ENCODE results near the gene NOX3. TPM values are rescaled to one million over a fixed set of nuclear protein-coding genes. Genes with fewer than 3 reads are reported as not detected.

Gene NOX3
- total RNA-seq, 2 experiments from 2014 or later = not detected

- Mint-ChIP-seq H3K36me3 (ENCODE audit: low read depth) (no peaks in the 10 kb centered on the region), H3K9me3 (no peaks in the 10 kb centered on the region), H3K4me1 (ENCODE audit: low read depth) (peaks cover 23% of the 10 kb centered on the region), H3K27ac (no peak overlapping the region), H3K27me3 (peaks cover 2% of the 10 kb centered on the region), H3K4me3 (no peak overlapping the region)
- ChIA-PET POLR2A (no interaction called here), CTCF (no interaction called here)
- intact Hi-C loops (cut with micrococcal nuclease) = no loop called here
- no peak for TF ChIP-seq CTCF (IDR thresholded peaks at IDR 0.05)
- DNase-seq = no peak
- no peak for ATAC-seq
Observed at GRCh38 chr6:155441112-155441465, 14.6 kb downstream of the NOX3 start.

GRCh38 chr6:155440398-155441111, 15.1 kb downstream of the NOX3 start:
- H3K9me3 Mint-ChIP-seq = no peaks in the 10 kb centered on the region
- H3K27ac Mint-ChIP-seq = no peak overlapping the region
- peaks cover 2% of the 10 kb centered on the region for H3K27me3 Mint-ChIP-seq
- H3K4me1 Mint-ChIP-seq (ENCODE audit: low read depth) = peaks cover 22% of the 10 kb centered on the region
- POLR2A ChIA-PET = no interaction called here
- no peak overlapping the region for H3K4me3 Mint-ChIP-seq
- CTCF ChIA-PET = no interaction called here
- DNase-seq = no peak
- intact Hi-C loops (cut with micrococcal nuclease) = no loop called here
- ATAC-seq = no peak
- TF ChIP-seq CTCF (IDR thresholded peaks at IDR 0.05) = no peak
- H3K36me3 Mint-ChIP-seq (ENCODE audit: low read depth) = no peaks in the 10 kb centered on the region

GRCh38 chr6:155439376-155439775, 16.3 kb downstream of the NOX3 start:
- CTCF ChIA-PET = no interaction called here

GRCh38 chr6:155436981-155437749, 18.5 kb downstream of the NOX3 start:
- H3K9me3 Mint-ChIP-seq = no peaks in the 10 kb centered on the region
- TF ChIP-seq CTCF (IDR thresholded peaks at IDR 0.05) = no peak
- no peaks in the 10 kb centered on the region for H3K27me3 Mint-ChIP-seq
- H3K27ac Mint-ChIP-seq = no peak overlapping the region
- POLR2A ChIA-PET = no interaction called here
- no peak overlapping the region for H3K4me3 Mint-ChIP-seq
- ATAC-seq (no peak), DNase-seq (no peak)
- CTCF ChIA-PET = no interaction called here
- H3K4me1 Mint-ChIP-seq (ENCODE audit: low read depth) = peaks cover 5% of the 10 kb centered on the region
- H3K36me3 Mint-ChIP-seq (ENCODE audit: low read depth) = no peaks in the 10 kb centered on the region
- intact Hi-C loops (cut with micrococcal nuclease) = no loop called here

More at GRCh38 chr6:155439376-155439775, 16.3 kb downstream of the NOX3 start:
- ATAC-seq = no peak
- Mint-ChIP-seq H3K27ac (no peak overlapping the region), H3K4me1 (ENCODE audit: low read depth) (peaks cover 10% of the 10 kb centered on the region), H3K27me3 (peaks cover 2% of the 10 kb centered on the region), H3K4me3 (no peak overlapping the region), H3K9me3 (no peaks in the 10 kb centered on the region), H3K36me3 (ENCODE audit: low read depth) (no peaks in the 10 kb centered on the region)
- no peak for DNase-seq
- intact Hi-C loops (cut with micrococcal nuclease) = no loop called here
- no peak for TF ChIP-seq CTCF (IDR thresholded peaks at IDR 0.05)
- POLR2A ChIA-PET = interaction anchor here (0.9 kb wide), 1 partner anchor 21 kb away, joined by 3 read pairs; no protein-coding TSS in a partner anchor

GRCh38 chr6:155434829-155435423, 20.7 kb downstream of the NOX3 start:
- Mint-ChIP-seq H3K4me1 (ENCODE audit: low read depth) (peaks cover 5% of the 10 kb centered on the region), H3K9me3 (no peaks in the 10 kb centered on the region), H3K4me3 (no peak overlapping the region), H3K27ac (no peak overlapping the region), H3K36me3 (ENCODE audit: low read depth) (no peaks in the 10 kb centered on the region), H3K27me3 (no peaks in the 10 kb centered on the region)
- TF ChIP-seq CTCF (IDR thresholded peaks at IDR 0.05) = no peak
- CTCF ChIA-PET = no interaction called here
- DNase-seq (no peak), ATAC-seq (no peak)
- intact Hi-C loops (cut with micrococcal nuclease) = no loop called here
- POLR2A ChIA-PET = no interaction called here

Measured in activated CD8-positive, alpha-beta T cell treated with anti-CD3 and anti-CD28 coated beads for 36 hours (primary cell).